Measurements from ENCODE around the gene EXOSC7.
"Not testable (repeated sequence)": the region's sequence is repeated elsewhere in the genome, so short reads cannot be mapped to it uniquely, and the experiment has no call there.

The EXOSC7 gene

DNA sequence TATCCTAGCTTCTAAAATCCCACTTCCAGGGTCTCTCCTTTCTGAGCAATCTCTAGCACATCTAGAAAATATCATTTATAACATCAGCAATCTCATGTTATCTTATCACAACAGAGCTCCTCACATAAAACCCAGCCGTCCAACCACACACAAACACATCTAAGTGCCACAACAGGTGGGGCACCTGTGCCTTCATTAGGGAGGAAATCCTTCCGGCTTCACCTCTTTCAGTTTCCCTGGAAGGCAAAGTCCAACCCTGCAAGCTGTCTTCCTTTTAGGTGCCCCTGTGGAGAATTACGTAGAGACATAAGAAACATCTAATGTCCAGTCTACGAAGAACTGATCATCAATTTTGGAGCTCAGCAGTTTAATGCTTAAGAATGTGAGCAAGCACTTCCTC, 1.6 kb upstream of the EXOSC7 start:
- Histone ChIP-seq H3K9me3 (no peaks in the 10 kb centered on the region), H3K27me3 (no peaks in the 10 kb centered on the region), H3K36me3 (no peaks in the 10 kb centered on the region), H3K4me3 (ENCODE audit: low read depth, low read length) (peak overlapping the region; percentile 87; the same call in 1 of the 2 replicates), H3K4me1 (peaks cover 2% of the 10 kb centered on the region)
- no peak for DNase-seq
- TF ChIP-seq, protein P1, sequence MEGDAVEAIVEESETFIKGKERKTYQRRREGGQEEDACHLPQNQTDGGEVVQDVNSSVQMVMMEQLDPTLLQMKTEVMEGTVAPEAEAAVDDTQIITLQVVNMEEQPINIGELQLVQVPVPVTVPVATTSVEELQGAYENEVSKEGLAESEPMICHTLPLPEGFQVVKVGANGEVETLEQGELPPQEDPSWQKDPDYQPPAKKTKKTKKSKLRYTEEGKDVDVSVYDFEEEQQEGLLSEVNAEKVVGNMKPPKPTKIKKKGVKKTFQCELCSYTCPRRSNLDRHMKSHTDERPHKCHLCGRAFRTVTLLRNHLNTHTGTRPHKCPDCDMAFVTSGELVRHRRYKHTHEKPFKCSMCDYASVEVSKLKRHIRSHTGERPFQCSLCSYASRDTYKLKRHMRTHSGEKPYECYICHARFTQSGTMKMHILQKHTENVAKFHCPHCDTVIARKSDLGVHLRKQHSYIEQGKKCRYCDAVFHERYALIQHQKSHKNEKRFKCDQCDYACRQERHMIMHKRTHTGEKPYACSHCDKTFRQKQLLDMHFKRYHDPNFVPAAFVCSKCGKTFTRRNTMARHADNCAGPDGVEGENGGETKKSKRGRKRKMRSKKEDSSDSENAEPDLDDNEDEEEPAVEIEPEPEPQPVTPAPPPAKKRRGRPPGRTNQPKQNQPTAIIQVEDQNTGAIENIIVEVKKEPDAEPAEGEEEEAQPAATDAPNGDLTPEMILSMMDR (IDR thresholded peaks at IDR 0.05; ENCODE audit: low read depth, low read length) = no peak

DNA sequence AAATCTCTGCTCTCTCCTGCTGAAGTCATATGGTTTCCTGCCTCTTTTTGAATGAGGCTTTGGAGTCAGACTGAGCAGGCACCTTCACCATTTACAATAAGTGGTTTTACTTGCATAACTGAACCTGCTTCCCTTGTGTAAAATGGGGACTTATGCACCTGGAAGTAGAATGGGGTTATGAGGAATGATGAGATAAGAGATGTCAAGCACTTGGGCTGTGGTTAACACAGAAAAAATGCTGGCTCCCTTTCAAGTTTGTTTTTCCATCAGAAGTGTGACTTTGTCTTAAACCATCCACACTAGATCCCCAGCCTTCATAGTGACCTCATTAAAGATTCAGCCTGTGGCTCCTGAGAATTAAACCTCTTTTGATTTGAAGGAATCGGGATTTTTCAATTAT, 5.2 kb downstream of the EXOSC7 start:
- no peaks in the 10 kb centered on the region for H3K4me1 ChIP-seq
- no peaks in the 10 kb centered on the region for H3K27me3 ChIP-seq
- H3K36me3 ChIP-seq = no peaks in the 10 kb centered on the region
- no peak overlapping the region for H3K4me3 ChIP-seq (ENCODE audit: low read depth, low read length)
- TF ChIP-seq, protein P1 (IDR thresholded peaks at IDR 0.05; ENCODE audit: low read depth, low read length) = no peak
- no peak for DNase-seq
- no peaks in the 10 kb centered on the region for H3K9me3 ChIP-seq

DNA sequence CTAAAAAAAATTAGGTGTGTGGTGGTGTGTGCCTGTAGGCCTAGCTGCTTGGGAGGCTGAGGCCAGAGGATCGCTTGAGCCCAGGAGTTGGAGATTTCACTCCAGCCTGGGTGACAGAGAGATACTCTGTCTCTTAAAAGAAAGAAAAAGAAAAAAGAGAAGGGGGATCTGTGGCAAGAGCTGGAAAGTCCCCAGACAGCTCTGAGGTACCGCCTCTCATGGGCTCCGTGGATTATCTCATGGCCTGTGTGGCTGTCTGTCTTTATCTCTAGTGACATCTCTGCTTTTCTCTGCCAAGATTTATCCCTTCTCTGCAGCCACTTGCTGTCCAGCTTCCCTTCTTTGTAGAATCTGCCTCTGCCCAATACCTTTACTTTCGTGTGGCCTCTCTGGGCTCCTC, 5.7 kb downstream of the EXOSC7 start:
- H3K4me3 ChIP-seq (ENCODE audit: low read depth, low read length) = no peak overlapping the region
- no peak for DNase-seq
- no peaks in the 10 kb centered on the region for H3K4me1 ChIP-seq
- no peaks in the 10 kb centered on the region for H3K36me3 ChIP-seq
- TF ChIP-seq, protein P1 (IDR thresholded peaks at IDR 0.05; ENCODE audit: low read depth, low read length) = no peak
- no peaks in the 10 kb centered on the region for H3K9me3 ChIP-seq
- H3K27me3 ChIP-seq = no peaks in the 10 kb centered on the region

DNA sequence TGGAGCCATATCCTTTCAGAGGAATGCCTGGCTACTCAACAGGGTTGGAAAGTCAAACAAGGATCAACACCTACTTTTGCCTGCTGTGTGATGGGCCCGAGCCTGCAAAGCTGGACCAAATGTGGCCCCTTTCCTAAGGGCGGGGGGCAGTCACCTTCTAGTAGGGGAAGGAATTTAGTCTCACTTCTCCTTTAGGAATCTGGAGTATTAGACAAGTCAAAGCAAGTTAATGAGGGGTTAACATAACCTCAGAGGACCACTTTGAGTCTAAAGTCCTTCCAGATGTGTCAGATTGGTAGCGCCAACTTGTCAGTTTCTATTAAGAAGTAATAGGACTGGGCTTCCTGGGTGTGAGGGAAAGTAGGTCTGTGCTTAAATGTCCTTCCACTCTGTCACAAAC, 6.8 kb downstream of the EXOSC7 start:
- TF ChIP-seq, protein P1 (IDR thresholded peaks at IDR 0.05; ENCODE audit: low read depth, low read length) = no peak
- Histone ChIP-seq H3K4me3 (ENCODE audit: low read depth, low read length) (no peak overlapping the region), H3K9me3 (no peaks in the 10 kb centered on the region), H3K36me3 (no peaks in the 10 kb centered on the region), H3K4me1 (no peaks in the 10 kb centered on the region), H3K27me3 (no peaks in the 10 kb centered on the region)
- DNase-seq = no peak

DNA sequence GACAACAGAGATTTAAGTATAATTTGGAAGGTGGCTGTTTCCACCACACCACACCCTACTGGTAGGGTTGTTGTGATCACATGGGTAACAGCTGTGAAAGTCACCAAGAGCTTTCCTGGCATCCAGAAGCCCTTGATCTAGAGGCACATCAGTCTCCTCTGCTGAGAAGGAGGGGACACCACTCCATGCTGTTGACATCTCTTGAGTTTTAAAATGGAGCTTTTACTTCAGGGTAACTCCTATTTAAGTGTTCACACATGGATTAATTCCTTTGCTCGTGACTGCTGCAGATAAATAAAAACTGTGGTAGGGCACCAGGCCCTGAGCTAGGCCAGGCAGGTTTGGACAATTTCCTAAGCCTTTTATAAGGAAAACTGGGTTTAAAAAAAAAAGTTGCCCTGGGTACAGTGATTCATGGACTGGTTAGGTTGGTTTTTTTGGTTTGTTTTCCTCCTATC, 7.5 kb downstream of the EXOSC7 start:
- DNase-seq = no peak
- no peaks in the 10 kb centered on the region for H3K4me1 ChIP-seq
- H3K36me3 ChIP-seq = no peaks in the 10 kb centered on the region
- no peak overlapping the region for H3K4me3 ChIP-seq (ENCODE audit: low read depth, low read length)
- H3K27me3 ChIP-seq = no peaks in the 10 kb centered on the region
- no peaks in the 10 kb centered on the region for H3K9me3 ChIP-seq
- TF ChIP-seq, protein P1 (IDR thresholded peaks at IDR 0.05; ENCODE audit: low read depth, low read length) = no peak

DNA sequence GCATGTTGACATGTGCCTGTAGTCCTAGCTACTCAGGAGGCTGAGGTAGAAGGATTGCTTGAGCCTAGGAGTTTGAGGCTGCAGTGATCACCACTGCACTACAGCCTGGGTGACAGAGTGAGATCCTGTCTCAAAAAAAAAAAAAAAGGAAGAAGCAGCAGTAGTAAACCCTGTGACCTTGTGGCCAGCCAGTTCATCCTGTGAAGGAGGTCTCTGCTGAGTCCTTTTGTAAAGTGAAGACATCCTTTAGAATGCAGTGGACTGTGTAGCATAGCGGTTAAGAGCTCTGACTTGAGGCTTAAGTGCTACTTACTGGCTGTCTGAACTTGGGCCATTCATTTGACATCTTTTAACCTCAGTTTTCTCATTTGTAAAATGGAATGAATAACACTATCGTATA, 8.3 kb downstream of the EXOSC7 start:
- TF ChIP-seq, protein P1 (IDR thresholded peaks at IDR 0.05; ENCODE audit: low read depth, low read length) = no peak
- H3K27me3 ChIP-seq = no peaks in the 10 kb centered on the region
- H3K4me1 ChIP-seq = no peaks in the 10 kb centered on the region
- no peaks in the 10 kb centered on the region for H3K9me3 ChIP-seq
- no peaks in the 10 kb centered on the region; the same call in 1 of the 2 replicates for H3K36me3 ChIP-seq
- no peak overlapping the region for H3K4me3 ChIP-seq (ENCODE audit: low read depth, low read length)
- no peak for DNase-seq

DNA sequence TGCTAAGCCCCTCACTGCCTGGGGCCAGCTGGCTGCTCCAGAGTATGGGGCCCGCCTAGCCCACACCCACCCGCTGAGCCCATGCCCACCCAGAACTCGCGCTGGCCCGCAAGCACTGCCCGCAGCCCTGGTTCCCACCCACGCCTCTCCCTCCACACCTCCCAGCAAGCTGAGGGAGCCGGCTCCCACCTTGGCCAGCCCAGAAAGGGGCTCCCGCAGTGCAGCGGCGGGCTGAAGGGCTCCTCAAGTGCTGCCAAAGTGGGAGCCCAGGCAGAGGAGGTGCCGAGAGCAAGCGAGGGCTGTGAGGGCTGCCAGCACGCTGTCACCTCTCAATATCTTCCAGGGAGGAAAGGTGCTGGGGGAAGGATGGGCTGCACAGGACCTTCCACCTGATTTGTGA, 10.3 kb downstream of the EXOSC7 start:
- not testable (repeated sequence) for H3K36me3 ChIP-seq

More for the DNA sequence above, 10.3 kb downstream of the EXOSC7 start:
- not testable (repeated sequence) for H3K4me3 ChIP-seq (ENCODE audit: low read depth, low read length); H3K4me1 ChIP-seq; H3K27me3 ChIP-seq; DNase-seq; H3K9me3 ChIP-seq
